GM12878 (cell line): ENCODE data around the gene GAL3ST2. TPM values are rescaled to one million over a fixed set of nuclear protein-coding genes. Genes with fewer than 3 reads are reported as not detected.

Experiments
- BCL3 ChIP-seq: IDR thresholded peaks from 2 replicates; pipeline ENCODE4 v1.6.1; 2011; ENCODE audit warnings: borderline replicate concordance, low read depth, mild to moderate bottlenecking, moderate library complexity, low read length; ENCODE audit not compliant: insufficient read depth, poor library complexity, severe bottlenecking
- DPF2 ChIP-seq: fragments of 450-650 bp; IDR thresholded peaks from 2 replicates; pipeline ENCODE4 v1.6.1; 2017; ENCODE audit warnings: mild to moderate bottlenecking
- EGR1 ChIP-seq, 2 experiments: IDR thresholded peaks; 1 replicate in 1 of 2; 2 replicates in 1 of 2; pipeline ENCODE4 v1.6.1; 2011 to 2012; ENCODE audit warnings: low read depth in 2 of 2, low read length in 2 of 2, borderline replicate concordance in 1 of 2, mild to moderate bottlenecking in 1 of 2, moderate library complexity in 1 of 2
- IRF3 ChIP-seq: fragments of 450-650 bp; IDR thresholded peaks from 2 replicates; pipeline ENCODE4 v1.6.1; 2014; ENCODE audit warnings: mild to moderate bottlenecking
- JUND ChIP-seq: IDR thresholded peaks from 2 replicates; pipeline ENCODE4 v1.6.1; 2012; ENCODE audit warnings: low read depth, mild to moderate bottlenecking, low read length, improper control_type of control experiment, moderate library complexity
- MYC ChIP-seq: IDR thresholded peaks from 2 replicates; pipeline ENCODE4 v1.6.1; 2011; ENCODE audit warnings: mild to moderate bottlenecking, low read length, moderate library complexity, inconsistent platforms; ENCODE audit not compliant: insufficient read depth, insufficient replicate concordance, insufficient read length, severe bottlenecking
- NR2C2 ChIP-seq: IDR thresholded peaks from 2 replicates; pipeline ENCODE4 v1.6.1; 2011; ENCODE audit warnings: borderline replicate concordance, low read depth; ENCODE audit not compliant: control insufficient read depth, insufficient read length
- NR2F1 ChIP-seq: fragments of 450-650 bp; conservative IDR thresholded peaks from 2 replicates; pipeline ENCODE4 v1.6.1; 2017; ENCODE audit warnings: mild to moderate bottlenecking
- RB1 ChIP-seq: fragments of 450-650 bp; formaldehyde crosslinking; IDR thresholded peaks from 2 replicates; pipeline ENCODE4 v1.6.1; 2017; ENCODE audit warnings: mild to moderate bottlenecking, borderline replicate concordance
- SMARCA5 ChIP-seq: fragments of 450-650 bp; IDR thresholded peaks from 2 replicates; pipeline ENCODE4 v1.6.1; 2017; ENCODE audit warnings: mild to moderate bottlenecking
- SMC3 ChIP-seq: IDR thresholded peaks from 2 replicates; pipeline ENCODE4 v1.6.1; 2011; ENCODE audit warnings: low read length, improper control_type of control experiment, borderline replicate concordance
- SREBF1 ChIP-seq: IDR thresholded peaks from 2 replicates; pipeline ENCODE4 v1.6.1; 2012; ENCODE audit warnings: mild to moderate bottlenecking, low read length
- SRF ChIP-seq, 2 experiments: IDR thresholded peaks; 2 replicates each; pipeline ENCODE4 v1.6.1; 2011; ENCODE audit warnings: low read depth in 2 of 2, low read length in 2 of 2, mild to moderate bottlenecking in 1 of 2, moderate library complexity in 1 of 2
- STAT3 ChIP-seq: IDR thresholded peaks from 2 replicates; pipeline ENCODE4 v1.6.1; 2011; ENCODE audit warnings: low read depth, low read length, improper control_type of control experiment
- TCF7 ChIP-seq: IDR thresholded peaks from 2 replicates; pipeline ENCODE4 v1.6.1; 2014; ENCODE audit warnings: antibody characterized with exemption, borderline replicate concordance
- ZNF24 ChIP-seq: fragments of 450-650 bp; IDR thresholded peaks from 2 replicates; pipeline ENCODE4 v1.6.1; 2017; ENCODE audit warnings: antibody characterized with exemption, mild to moderate bottlenecking
- ZZZ3 ChIP-seq: IDR thresholded peaks from 2 replicates; pipeline ENCODE4 v1.6.1; 2011; ENCODE audit warnings: low read depth; ENCODE audit not compliant: control insufficient read depth, insufficient read length
- polyA plus RNA-seq, 11 experiments: library from polyadenylated mRNA; depleted of rRNA in 4 of 11; unstranded in 6 of 11; stranded (reverse) in 5 of 11; fragments of >200 nt; fragmentation: Nextera tagmentation in 4 of 11; fragmentation: Illumina TruSeq in 1 of 11; extraction: Ambion mirVana in 4 of 11; extraction: Trizol in 1 of 11; gene quantifications; 1 replicate in 1 of 11; 2 replicates in 10 of 11; pipeline versions ENCODE4 v1.2.1 to v1.2.3, GENCODE V29; 2011 to 2016; ENCODE audit warnings: inconsistent platforms in 2 of 11, missing spikeins in 2 of 11, low read depth in 1 of 11
- total RNA-seq, 4 experiments: library from RNA; depleted of rRNA in 3 of 4; stranded (reverse); fragments of >200 nt in 3 of 4; fragmentation: Illumina TruSeq in 1 of 4; extraction: Trizol in 1 of 4; gene quantifications; 2 replicates each; pipeline versions ENCODE4 v1.2.1 to v1.2.3, GENCODE V29; 2013 to 2021
- TF ChIP-seq, protein P1 (sequence below): IDR thresholded peaks from 2 replicates; pipeline ENCODE4 v1.6.1; 2011; ENCODE audit warnings: borderline replicate concordance, low read depth, mild to moderate bottlenecking, moderate library complexity, mixed read lengths, low read length; ENCODE audit not compliant: insufficient read depth; ENCODE audit errors: extremely low read length
- TF ChIP-seq, protein P2 (sequence below): fragments of 450-650 bp; formaldehyde crosslinking; IDR thresholded peaks from 2 replicates; pipeline ENCODE4 v1.5.0; 2022; ENCODE audit warnings: mild to moderate bottlenecking, missing genetic modification characterization

Gene GAL3ST2
- total and polyA plus RNA-seq, 10 of the 15 experiments (the other 5 are each of a cell fraction or from before 2014, with no cell fraction given) = 0.09 to 0.36 (median 0.11) TPM; not detected in 7

DNA sequence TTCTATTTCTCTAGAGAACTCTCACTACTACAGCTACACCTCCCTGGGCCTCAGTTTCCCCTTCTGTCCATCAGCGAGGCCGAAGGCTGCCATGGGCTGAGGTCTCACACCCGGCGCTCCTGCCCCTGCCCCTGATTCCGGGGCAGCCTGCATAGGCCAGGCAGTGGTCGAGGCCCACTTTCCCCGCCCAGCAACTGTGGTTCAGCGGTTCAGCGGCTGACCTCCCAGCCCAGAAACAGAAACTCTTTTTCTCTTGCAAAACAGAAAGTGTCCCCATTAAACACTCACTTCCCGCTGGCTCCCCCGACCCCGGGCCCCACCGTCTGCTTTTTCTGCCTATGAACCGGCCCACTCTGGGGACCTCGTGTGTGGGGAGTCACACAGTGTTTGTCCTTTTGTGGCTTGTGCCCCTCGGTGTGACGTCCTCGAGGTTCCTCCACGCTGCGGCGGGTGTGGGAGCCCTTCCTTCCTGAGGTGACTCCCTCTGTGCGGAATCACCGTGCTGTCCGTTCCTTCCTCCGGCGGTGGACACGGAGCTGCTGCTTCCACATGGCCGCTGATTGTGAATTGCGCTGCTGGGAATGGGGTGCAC, 66.1 kb downstream of the GAL3ST2 start (continued):
- TF ChIP-seq NR2F1 (peak; percentile 89), MYC (no peak), SMC3 (0 out of 2 replicates have a peak, but pooled peaks have one; percentile 2), EGR1 (IDR thresholded peaks at IDR 0.05; ENCODE audit: borderline replicate concordance in 1 of 2, low read depth in 2 of 2, low read length in 2 of 2) (no peak), ZZZ3 (no peak), RB1 (no peak; the same call in 1 of the 2 replicates), IRF3 (no peak), NR2C2 (no peak), ZNF24 (no peak; the same call in 1 of the 2 replicates), JUND (no peak), SMARCA5 (peak; percentile 39; the same call in 1 of the 2 replicates), TCF7 (no peak), SRF (IDR thresholded peaks at IDR 0.05; ENCODE audit: low read depth in 2 of 2, low read length in 2 of 2) (no peak), STAT3 (no peak), BCL3 (no peak), DPF2 (peak; percentile 57), SREBF1 (no peak)
- TF ChIP-seq, protein P1, sequence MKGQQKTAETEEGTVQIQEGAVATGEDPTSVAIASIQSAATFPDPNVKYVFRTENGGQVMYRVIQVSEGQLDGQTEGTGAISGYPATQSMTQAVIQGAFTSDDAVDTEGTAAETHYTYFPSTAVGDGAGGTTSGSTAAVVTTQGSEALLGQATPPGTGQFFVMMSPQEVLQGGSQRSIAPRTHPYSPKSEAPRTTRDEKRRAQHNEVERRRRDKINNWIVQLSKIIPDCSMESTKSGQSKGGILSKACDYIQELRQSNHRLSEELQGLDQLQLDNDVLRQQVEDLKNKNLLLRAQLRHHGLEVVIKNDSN = no peak
- TF ChIP-seq, protein P2, sequence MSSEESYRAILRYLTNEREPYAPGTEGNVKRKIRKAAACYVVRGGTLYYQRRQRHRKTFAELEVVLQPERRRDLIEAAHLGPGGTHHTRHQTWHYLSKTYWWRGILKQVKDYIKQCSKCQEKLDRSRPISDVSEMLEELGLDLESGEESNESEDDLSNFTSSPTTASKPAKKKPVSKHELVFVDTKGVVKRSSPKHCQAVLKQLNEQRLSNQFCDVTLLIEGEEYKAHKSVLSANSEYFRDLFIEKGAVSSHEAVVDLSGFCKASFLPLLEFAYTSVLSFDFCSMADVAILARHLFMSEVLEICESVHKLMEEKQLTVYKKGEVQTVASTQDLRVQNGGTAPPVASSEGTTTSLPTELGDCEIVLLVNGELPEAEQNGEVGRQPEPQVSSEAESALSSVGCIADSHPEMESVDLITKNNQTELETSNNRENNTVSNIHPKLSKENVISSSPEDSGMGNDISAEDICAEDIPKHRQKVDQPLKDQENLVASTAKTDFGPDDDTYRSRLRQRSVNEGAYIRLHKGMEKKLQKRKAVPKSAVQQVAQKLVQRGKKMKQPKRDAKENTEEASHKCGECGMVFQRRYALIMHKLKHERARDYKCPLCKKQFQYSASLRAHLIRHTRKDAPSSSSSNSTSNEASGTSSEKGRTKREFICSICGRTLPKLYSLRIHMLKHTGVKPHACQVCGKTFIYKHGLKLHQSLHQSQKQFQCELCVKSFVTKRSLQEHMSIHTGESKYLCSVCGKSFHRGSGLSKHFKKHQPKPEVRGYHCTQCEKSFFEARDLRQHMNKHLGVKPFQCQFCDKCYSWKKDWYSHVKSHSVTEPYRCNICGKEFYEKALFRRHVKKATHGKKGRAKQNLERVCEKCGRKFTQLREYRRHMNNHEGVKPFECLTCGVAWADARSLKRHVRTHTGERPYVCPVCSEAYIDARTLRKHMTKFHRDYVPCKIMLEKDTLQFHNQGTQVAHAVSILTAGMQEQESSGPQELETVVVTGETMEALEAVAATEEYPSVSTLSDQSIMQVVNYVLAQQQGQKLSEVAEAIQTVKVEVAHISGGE = no peak
